Fibroblast of gingiva (primary cell): ENCODE data around the gene FRMD1.

Source experiments
- DNase-seq: peaks from one replicate; pipeline ENCODE4 v3.0.0-alpha.2; 2011; ENCODE audit warnings: low read depth

The FRMD1 gene

GRCh38 chr6:168043193-168043847 lies 35.7 kb downstream of the FRMD1 start:
- no peak for DNase-seq

GRCh38 chr6:168042426-168043192 lies 36.4 kb downstream of the FRMD1 start:
- no peak for DNase-seq

GRCh38 chr6:168041928-168042327 lies 37.1 kb downstream of the FRMD1 start:
- no peak for DNase-seq

- DNase-seq = no peak
Measured at GRCh38 chr6:168040856-168041496, 38.0 kb downstream of the FRMD1 start.

- no peak for DNase-seq
Measured at GRCh38 chr6:168039849-168040248, 39.2 kb downstream of the FRMD1 start.

GRCh38 chr6:168039301-168039700 lies 39.7 kb downstream of the FRMD1 start:
- no peak for DNase-seq

GRCh38 chr6:168038576-168039140 lies 40.4 kb downstream of the FRMD1 start:
- DNase-seq = no peak

GRCh38 chr6:168037856-168038255 lies 41.2 kb downstream of the FRMD1 start:
- no peak for DNase-seq

GRCh38 chr6:168037242-168037641 lies 41.8 kb downstream of the FRMD1 start:
- no peak for DNase-seq

- DNase-seq = no peak
Measured at GRCh38 chr6:168035661-168036545, 43.1 kb downstream of the FRMD1 start.

- DNase-seq = peak; percentile 32
Measured at GRCh38 chr6:168035098-168035660, 43.8 kb downstream of the FRMD1 start.

- DNase-seq = no peak
Measured at GRCh38 chr6:168034537-168034936, 44.5 kb downstream of the FRMD1 start.

GRCh38 chr6:168033791-168034190 lies 45.2 kb downstream of the FRMD1 start:
- no peak for DNase-seq

- peak; percentile 57 for DNase-seq
Measured at GRCh38 chr6:168032005-168032760, 46.8 kb downstream of the FRMD1 start.

GRCh38 chr6:168031411-168031971 lies 47.5 kb downstream of the FRMD1 start:
- peak; percentile 77 for DNase-seq

- no peak for DNase-seq
Measured at GRCh38 chr6:168030908-168031307, 48.1 kb downstream of the FRMD1 start.

GRCh38 chr6:168030218-168030746 lies 48.7 kb downstream of the FRMD1 start:
- no peak for DNase-seq

GRCh38 chr6:168029459-168030217 lies 49.4 kb downstream of the FRMD1 start:
- no peak for DNase-seq

GRCh38 chr6:168028181-168028580 lies 50.8 kb downstream of the FRMD1 start:
- DNase-seq = no peak
